Neural crest cell (in vitro differentiated cells): ENCODE data around the gene HOXD9. TPM values are rescaled to one million over a fixed set of nuclear protein-coding genes. Genes with fewer than 3 reads are reported as not detected.

Experiments
- DNase-seq: peaks from one replicate; pipeline ENCODE4 v3.0.0; 2021; ENCODE audit warnings: low read depth, mixed read lengths, low spot score
- H3K27ac Mint-ChIP-seq: one replicate; pipeline ENCODE4 v1.8.0; 2021; ENCODE audit warnings: mild to moderate bottlenecking, mixed read lengths; ENCODE audit not compliant: unreplicated experiment
- H3K27me3 Mint-ChIP-seq: 2 replicates; pipeline ENCODE4 v1.8.0; 2021; ENCODE audit warnings: low read depth, mild to moderate bottlenecking, mixed read lengths
- H3K36me3 Mint-ChIP-seq: 2 replicates; pipeline ENCODE4 v1.8.0; 2021; ENCODE audit warnings: low read depth, mild to moderate bottlenecking, mixed read lengths
- H3K4me1 Mint-ChIP-seq: 2 replicates; pipeline ENCODE4 v1.8.0; 2021; ENCODE audit warnings: mixed read lengths
- H3K4me3 Mint-ChIP-seq: one replicate; pipeline ENCODE4 v1.8.0; 2021; ENCODE audit warnings: mild to moderate bottlenecking, mixed read lengths
- H3K9me3 Mint-ChIP-seq: 2 replicates; pipeline ENCODE4 v1.8.0; 2021; ENCODE audit warnings: mixed read lengths
- total RNA-seq: library from RNA; stranded (reverse); gene quantifications from 2 replicates; pipeline ENCODE4 v1.2.1, GENCODE V29; 2021
- TF ChIP-seq, protein P1 (sequence below): fragments of 200-600 bp; sonication (generic); conservative IDR thresholded peaks from 2 replicates; pipeline ENCODE4 v1.5.0; 2021; ENCODE audit warnings: antibody characterized with exemption, mild to moderate bottlenecking

Gene HOXD9
- total RNA-seq, 1 donor from 2014 or later, result not detected

DNA sequence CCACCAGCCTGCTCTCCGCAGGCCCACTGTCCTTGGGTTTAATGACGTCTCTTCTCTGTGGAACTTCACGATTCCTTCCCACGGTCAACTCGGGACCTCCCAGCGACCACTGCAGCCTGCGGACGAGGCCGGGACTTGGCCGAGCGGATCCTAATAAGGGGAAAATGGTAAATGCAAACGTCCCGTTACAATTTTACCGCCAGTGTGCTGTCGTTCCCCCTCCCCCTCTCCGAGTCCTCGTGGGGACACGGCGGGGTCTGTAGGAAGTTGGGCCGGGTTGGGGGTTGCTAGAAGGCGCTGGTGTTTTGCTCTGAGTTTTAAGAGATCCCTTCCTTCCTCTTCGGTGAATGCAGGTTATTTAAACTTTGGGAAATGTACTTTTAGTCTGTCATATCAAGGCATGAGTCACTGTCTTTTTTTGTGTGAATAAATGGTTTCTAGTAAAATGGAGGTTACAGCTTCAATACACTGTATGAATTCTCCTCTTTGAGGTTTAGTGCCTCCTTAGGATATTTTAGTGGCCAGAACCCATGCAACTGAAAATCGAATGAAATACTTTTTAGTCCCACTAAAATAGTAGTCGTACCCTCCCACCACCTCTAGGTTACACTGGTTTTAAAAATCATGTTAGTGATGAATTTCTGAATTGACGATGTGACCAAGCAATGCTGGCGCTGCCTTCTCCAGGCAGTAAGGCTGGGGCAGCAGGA lies 13.2 kb upstream of the HOXD9 start:
- DNase-seq, result no peak
- Mint-ChIP-seq H3K4me3 (peak overlapping the region; percentile 1), H3K4me1 (peaks cover 13% of the 10 kb centered on the region), H3K9me3 (no peaks in the 10 kb centered on the region), H3K27ac (no peak overlapping the region), H3K36me3 (peaks cover 7% of the 10 kb centered on the region), H3K27me3 (peaks cover 93% of the 10 kb centered on the region)
- TF ChIP-seq, protein P1, sequence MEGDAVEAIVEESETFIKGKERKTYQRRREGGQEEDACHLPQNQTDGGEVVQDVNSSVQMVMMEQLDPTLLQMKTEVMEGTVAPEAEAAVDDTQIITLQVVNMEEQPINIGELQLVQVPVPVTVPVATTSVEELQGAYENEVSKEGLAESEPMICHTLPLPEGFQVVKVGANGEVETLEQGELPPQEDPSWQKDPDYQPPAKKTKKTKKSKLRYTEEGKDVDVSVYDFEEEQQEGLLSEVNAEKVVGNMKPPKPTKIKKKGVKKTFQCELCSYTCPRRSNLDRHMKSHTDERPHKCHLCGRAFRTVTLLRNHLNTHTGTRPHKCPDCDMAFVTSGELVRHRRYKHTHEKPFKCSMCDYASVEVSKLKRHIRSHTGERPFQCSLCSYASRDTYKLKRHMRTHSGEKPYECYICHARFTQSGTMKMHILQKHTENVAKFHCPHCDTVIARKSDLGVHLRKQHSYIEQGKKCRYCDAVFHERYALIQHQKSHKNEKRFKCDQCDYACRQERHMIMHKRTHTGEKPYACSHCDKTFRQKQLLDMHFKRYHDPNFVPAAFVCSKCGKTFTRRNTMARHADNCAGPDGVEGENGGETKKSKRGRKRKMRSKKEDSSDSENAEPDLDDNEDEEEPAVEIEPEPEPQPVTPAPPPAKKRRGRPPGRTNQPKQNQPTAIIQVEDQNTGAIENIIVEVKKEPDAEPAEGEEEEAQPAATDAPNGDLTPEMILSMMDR, result no peak

DNA sequence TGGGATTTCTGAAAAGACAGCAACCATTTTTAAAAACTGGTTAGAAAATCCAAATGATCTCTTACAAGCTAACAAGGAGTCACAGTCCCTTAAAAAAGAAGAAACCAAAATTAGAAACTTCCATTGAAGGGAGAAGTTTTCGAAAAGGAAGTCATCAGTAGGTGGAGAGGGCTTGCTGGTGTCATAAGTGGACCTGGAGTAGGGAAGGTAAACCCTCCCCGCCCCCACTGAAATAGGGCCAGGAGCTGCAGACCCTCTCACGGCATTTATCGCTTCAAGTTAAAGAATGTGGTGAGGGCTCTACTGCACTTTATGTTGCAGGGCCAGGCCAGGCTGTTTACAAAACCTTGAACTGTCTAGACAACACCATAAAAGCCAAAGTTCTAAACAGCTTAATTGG lies 12.6 kb upstream of the HOXD9 start:
- Mint-ChIP-seq H3K27me3 (peaks cover 93% of the 10 kb centered on the region), H3K4me3 (no peak overlapping the region), H3K4me1 (peaks cover 13% of the 10 kb centered on the region), H3K27ac (no peak overlapping the region), H3K36me3 (peaks cover 7% of the 10 kb centered on the region), H3K9me3 (no peaks in the 10 kb centered on the region)
- no peak for DNase-seq
- TF ChIP-seq, protein P1, result no peak

DNA sequence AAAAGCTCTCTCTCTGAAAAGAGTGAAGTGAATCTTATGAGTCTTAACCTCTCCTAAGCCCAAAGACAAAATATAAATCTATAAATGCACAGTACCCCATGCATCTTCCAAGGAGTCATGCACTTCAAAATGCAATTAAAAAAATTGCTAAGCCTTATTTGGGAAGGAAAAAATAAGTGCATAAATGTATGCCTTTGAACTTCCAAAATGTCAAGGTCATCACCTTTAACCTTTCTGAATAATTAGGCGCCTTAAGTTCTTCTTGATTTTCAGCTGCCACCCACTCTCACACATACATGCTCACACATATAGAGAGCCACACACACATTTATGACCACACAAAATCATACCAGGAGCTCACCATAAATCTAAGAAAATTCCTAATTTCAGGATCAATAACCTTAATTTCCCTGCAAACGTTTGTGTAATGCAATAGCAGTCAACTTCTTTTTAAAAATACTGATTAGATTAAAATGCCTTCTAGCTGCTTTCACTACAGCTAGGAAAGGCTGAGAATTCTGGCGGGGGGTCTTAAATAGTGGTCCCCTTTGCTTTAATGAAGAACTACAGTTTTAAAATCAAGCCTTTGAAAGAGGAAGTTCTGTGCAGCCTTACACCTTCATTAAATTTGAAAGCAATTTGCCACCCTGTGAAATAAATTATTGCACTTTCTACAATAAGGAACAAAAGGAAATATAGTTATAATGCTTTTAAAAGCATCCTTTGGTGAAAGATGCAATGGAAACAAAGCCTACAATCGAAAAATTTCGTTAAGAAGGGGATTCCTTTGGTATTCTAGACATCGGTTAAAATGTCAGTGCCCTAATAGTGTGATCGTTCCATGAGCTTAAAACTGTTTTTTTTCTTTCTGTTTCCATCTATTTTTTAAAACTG lies 11.9 kb upstream of the HOXD9 start:
- Mint-ChIP-seq H3K4me1 (peaks cover 13% of the 10 kb centered on the region), H3K9me3 (no peaks in the 10 kb centered on the region), H3K36me3 (peaks cover 7% of the 10 kb centered on the region), H3K4me3 (peak overlapping the region; percentile 5), H3K27ac (no peak overlapping the region), H3K27me3 (peaks cover 93% of the 10 kb centered on the region)
- TF ChIP-seq, protein P1, result no peak
- no peak for DNase-seq

DNA sequence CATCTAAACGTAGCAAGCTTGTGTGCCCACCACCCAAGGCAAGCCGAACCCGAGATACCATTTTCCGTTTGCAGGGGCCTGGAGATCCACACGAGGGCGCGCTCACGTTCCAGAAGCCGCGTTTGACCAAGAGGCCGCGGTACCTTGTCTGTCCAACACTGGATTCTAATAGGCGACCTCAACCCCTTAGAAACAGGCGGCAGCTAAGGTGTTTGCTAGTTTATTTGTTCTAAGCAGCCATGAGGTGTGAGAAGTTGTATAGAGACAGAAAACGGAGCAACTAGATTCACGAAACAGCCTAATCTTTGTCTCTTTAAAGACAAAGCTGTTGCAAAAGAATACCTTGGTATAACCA lies 11.2 kb upstream of the HOXD9 start:
- Mint-ChIP-seq H3K9me3 (no peaks in the 10 kb centered on the region), H3K27ac (no peak overlapping the region), H3K36me3 (peaks cover 5% of the 10 kb centered on the region), H3K4me1 (peaks cover 7% of the 10 kb centered on the region), H3K27me3 (peaks cover 93% of the 10 kb centered on the region), H3K4me3 (peak overlapping the region; percentile 5)
- peak; percentile 69 for DNase-seq
- TF ChIP-seq, protein P1, result peak; percentile 72

DNA sequence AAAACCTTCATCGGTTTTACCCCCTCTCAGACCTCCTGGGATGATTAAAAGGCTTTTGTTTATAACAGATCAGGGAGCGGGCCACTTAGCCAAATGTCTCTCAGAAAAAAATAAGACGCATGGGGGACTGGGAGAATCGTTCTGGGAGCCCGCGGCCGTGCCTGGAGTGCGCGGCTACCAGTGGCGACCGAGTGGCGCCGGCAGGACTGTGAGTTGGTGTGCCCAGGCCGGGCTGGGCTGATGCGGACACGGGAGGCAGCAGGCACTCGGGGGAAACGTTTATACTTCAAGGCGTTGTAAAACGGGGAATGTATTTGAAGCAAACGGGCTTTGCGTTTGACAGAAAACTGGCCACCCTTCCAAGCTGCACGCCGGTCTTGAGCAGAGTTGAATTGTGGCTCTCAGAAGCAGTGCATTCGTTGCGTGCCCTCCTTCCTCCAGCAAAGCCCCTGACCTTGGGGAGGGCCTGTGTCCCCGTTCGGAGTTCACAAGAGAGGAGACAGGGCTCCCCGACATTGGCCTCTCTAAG lies 10.6 kb upstream of the HOXD9 start:
- H3K4me3 Mint-ChIP-seq, result no peak overlapping the region
- TF ChIP-seq, protein P1, result no peak
- H3K36me3 Mint-ChIP-seq, result peaks cover 5% of the 10 kb centered on the region
- peaks cover 4% of the 10 kb centered on the region for H3K4me1 Mint-ChIP-seq
- DNase-seq, result no peak
- peaks cover 6% of the 10 kb centered on the region for H3K9me3 Mint-ChIP-seq
- no peak overlapping the region for H3K27ac Mint-ChIP-seq
- H3K27me3 Mint-ChIP-seq, result peaks cover 95% of the 10 kb centered on the region
